Right lobe of liver (tissue), 4 donors: ENCODE measurements around the gene PTPRU.

Experiments used
- CTCF ChIP-seq, 4 donors: fragments of 200-600 bp in 3 of 4; fragments of 450-650 bp in 1 of 4; IDR thresholded peaks; one replicate each; pipeline versions ENCODE4 v1.5.1 to v1.8.0; 2016 to 2022; ENCODE audit warnings: antibody characterized with exemption in 4 of 4, mild to moderate bottlenecking in 2 of 4
- POLR2A ChIP-seq: fragments of 450-650 bp; IDR thresholded peaks from one replicate; pipeline ENCODE4 v1.6.1; 2017; ENCODE audit warnings: antibody characterized with exemption, mild to moderate bottlenecking
- donor health status: DM: no; HTN: no; CAD: no.
- donor health status: DM: no; HTN: no; CAD: no.
- donor health status: DM: no; HTN: yes; CAD: no.

GRCh38 chr1:29326123-29326522 lies 89.8 kb downstream of the PTPRU start:
- TF ChIP-seq CTCF (IDR thresholded peaks at IDR 0.05) = no peak
- TF ChIP-seq POLR2A = no peak
